GM18870 (cell line): ENCODE results near the gene CCR1.
A peak's percentile ranks its signal among the peaks of the same experiment; 100 is the strongest.
"Not testable (repeated sequence)": the region's sequence is repeated elsewhere in the genome, so short reads cannot be mapped to it uniquely, and the experiment has no call there.

Source experiments
- ATAC-seq: cut with Tn5 transposase; IDR thresholded peaks from one replicate; pipeline ENCODE4 v1.9.1; 2021; ENCODE audit warnings: moderate library complexity; ENCODE audit not compliant: unreplicated experiment

CCR1 gene

GRCh38 chr3:46213201-46213600 is 5.1 kb upstream of the CCR1 start:
- ATAC-seq: no peak

GRCh38 chr3:46212101-46212500 is 4.0 kb upstream of the CCR1 start:
- ATAC-seq: no peak

- ATAC-seq: no peak
Observed at GRCh38 chr3:46209746-46210470, 1.8 kb upstream of the CCR1 start.

GRCh38 chr3:46209053-46209452 is 940 bp upstream of the CCR1 start:
- no peak for ATAC-seq

GRCh38 chr3:46207514-46207913 is 599 bp downstream of the CCR1 start:
- not testable (repeated sequence) for ATAC-seq

GRCh38 chr3:46206282-46207015 is 1.7 kb downstream of the CCR1 start:
- ATAC-seq: no peak

- no peak for ATAC-seq
Observed at GRCh38 chr3:46205286-46205960, 2.7 kb downstream of the CCR1 start.

- no peak for ATAC-seq
Observed at GRCh38 chr3:46203681-46204080, 4.4 kb downstream of the CCR1 start.

- no peak for ATAC-seq
Observed at GRCh38 chr3:46202535-46202934, 5.6 kb downstream of the CCR1 start.

GRCh38 chr3:46200790-46201189 is 7.3 kb downstream of the CCR1 start:
- ATAC-seq: no peak

- ATAC-seq: no peak
Observed at GRCh38 chr3:46200211-46200610, 7.9 kb downstream of the CCR1 start.

- no peak for ATAC-seq
Observed at GRCh38 chr3:46196261-46196957, 11.7 kb downstream of the CCR1 start.

- no peak for ATAC-seq
Observed at GRCh38 chr3:46194868-46195553, 13.1 kb downstream of the CCR1 start.

GRCh38 chr3:46193436-46193835 is 14.7 kb downstream of the CCR1 start:
- ATAC-seq: no peak

GRCh38 chr3:46192939-46193338 is 15.2 kb downstream of the CCR1 start:
- no peak for ATAC-seq

GRCh38 chr3:46191730-46192129 is 16.4 kb downstream of the CCR1 start:
- no peak for ATAC-seq

GRCh38 chr3:46188708-46189107 is 19.4 kb downstream of the CCR1 start:
- no peak for ATAC-seq

GRCh38 chr3:46187876-46188275 is 20.2 kb downstream of the CCR1 start:
- no peak for ATAC-seq

- peak; percentile 28 for ATAC-seq
Observed at GRCh38 chr3:46187341-46187700, 20.8 kb downstream of the CCR1 start.

GRCh38 chr3:46186471-46187340 is 21.4 kb downstream of the CCR1 start:
- ATAC-seq: peak; percentile 59
